ENCODE measurements around the gene SLC7A4. TPM values are rescaled to one million over a fixed set of nuclear protein-coding genes. Genes with fewer than 3 reads are reported as not detected.

Gene SLC7A4
- total and polyA plus RNA-seq, 5 donors = 0.33 to 1.9 (median 0.59) TPM

DNA sequence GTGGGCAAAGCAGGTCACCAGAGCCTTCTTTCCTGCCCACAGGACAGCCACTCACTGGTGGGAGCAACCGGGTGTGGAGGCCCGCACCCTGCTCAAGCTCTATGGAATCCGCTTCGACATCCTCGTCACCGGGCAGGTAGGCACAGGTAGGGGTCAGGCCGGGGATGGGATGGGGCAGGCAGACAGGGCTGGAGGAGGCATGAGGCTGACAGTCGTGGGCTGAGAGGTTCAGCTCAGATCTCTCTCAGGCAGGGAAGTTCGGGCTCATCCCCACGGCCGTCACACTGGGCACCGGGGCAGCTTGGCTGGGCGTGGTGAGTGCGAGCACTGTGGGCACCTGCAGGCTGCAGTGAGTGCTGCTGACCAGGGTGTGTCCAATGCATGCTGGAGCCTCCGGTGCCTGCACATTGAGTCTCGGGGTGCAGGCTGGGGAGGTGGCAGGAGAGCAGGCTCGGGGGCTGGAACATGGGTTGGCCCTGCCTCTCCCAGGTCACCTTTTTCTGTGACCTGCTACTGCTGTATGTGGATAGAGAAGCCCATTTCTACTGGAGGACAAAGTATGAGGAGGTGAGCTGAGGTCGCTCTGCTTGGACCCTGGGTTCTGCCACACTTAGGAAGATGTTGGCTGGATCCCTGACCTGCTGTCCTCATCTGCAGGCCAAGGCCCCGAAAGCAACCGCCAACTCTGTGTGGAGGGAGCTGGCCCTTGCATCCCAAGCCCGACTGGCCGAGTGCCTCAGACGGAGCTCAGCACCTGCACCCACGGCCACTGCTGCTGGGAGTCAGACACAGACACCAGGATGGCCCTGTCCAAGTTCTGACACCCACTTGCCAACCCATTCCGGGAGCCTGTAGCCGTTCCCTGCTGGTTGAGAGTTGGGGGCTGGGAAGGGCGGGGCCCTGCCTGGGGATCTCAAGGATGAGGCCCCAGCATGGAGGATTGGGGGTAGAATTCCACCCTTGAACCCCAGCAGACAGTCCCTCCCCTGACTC, 6.3 kb downstream of the SLC7A4 start:
- intact Hi-C loops (cut with DNase I) = no loop called here
- Histone ChIP-seq H3K27me3 (ENCODE audit: control insufficient read depth, insufficient read depth) (no peaks in the 10 kb centered on the region), H3K27ac (ENCODE audit: low read length) (no peak overlapping the region), H3K4me1 (ENCODE audit: control insufficient read depth, insufficient read depth, low read length) (no peaks in the 10 kb centered on the region), H3K4me3 (ENCODE audit: low read length) (no peak overlapping the region), H3K9me3 (ENCODE audit: control insufficient read depth, low read length) (no peaks in the 10 kb centered on the region)
- ATAC-seq = no peak
- DNase-seq = peak in 1 of 3 donors; percentile 44
- WGBS = 85% methylated on average over 27 of the region's 27 CpGs

DNA sequence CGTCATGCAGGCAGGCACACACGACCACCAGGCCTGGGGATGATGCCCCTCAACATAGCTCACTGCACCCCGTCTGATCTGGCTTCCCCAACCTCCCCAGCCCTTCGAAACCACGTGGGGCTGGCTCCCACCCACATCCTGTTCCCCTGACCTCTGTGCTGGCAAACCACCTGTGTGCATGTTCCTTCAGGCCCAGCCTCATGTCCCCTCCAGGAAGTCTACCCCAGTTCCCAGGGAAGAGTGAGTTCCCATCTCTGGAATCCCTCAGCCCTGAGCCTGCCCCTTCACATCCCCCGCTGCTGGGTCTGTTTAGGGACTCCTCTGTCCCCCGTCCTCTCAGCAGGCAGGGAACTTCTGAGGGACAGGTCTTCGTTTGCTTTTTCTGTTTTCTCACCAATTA, 7.1 kb downstream of the SLC7A4 start:
- H3K27ac ChIP-seq (ENCODE audit: low read length) = no peak overlapping the region
- no peaks in the 10 kb centered on the region for H3K9me3 ChIP-seq (ENCODE audit: control insufficient read depth, low read length)
- peak in 1 of 3 donors; percentile 31 for DNase-seq
- ATAC-seq = no peak
- intact Hi-C loops (cut with DNase I) = no loop called here
- no peaks in the 10 kb centered on the region for H3K4me1 ChIP-seq (ENCODE audit: control insufficient read depth, insufficient read depth, low read length)
- 71% methylated on average over 8 of the region's 8 CpGs for WGBS
- H3K4me3 ChIP-seq (ENCODE audit: low read length) = no peak overlapping the region
- no peaks in the 10 kb centered on the region for H3K27me3 ChIP-seq (ENCODE audit: control insufficient read depth, insufficient read depth)

DNA sequence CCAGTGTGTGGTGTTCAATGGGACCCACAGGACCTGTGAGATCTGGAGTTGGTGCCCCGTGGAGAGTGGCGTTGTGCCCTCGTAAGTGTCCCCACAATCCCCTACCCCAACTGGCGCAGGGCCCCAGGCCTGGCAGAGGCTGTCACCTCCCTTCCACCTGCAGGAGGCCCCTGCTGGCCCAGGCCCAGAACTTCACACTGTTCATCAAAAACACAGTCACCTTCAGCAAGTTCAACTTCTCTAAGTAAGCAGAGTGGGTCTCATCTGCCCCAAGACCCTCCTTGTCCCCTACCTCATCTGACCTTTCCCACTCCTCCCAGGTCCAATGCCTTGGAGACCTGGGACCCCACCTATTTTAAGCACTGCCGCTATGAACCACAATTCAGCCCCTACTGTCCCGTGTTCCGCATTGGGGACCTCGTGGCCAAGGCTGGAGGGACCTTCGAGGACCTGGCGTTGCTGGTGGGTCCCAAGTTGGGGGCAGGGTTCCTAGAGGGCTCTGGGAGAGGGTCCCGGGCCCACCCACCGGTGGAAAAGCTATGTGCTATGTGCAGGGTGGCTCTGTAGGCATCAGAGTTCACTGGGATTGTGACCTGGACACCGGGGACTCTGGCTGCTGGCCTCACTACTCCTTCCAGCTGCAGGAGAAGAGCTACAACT, 9.3 kb downstream of the SLC7A4 start:
- ATAC-seq (no peak), DNase-seq (peak in 1 of 3 donors; percentile 38)
- H3K4me3 ChIP-seq (ENCODE audit: low read length) = no peak overlapping the region
- WGBS = 83% methylated on average over 13 of the region's 13 CpGs
- H3K9me3 ChIP-seq (ENCODE audit: control insufficient read depth, low read length) = no peaks in the 10 kb centered on the region
- no peaks in the 10 kb centered on the region for H3K27me3 ChIP-seq (ENCODE audit: control insufficient read depth, insufficient read depth)
- no peak overlapping the region for H3K27ac ChIP-seq (ENCODE audit: low read length)
- no peaks in the 10 kb centered on the region for H3K4me1 ChIP-seq (ENCODE audit: control insufficient read depth, insufficient read depth, low read length)
- intact Hi-C loops (cut with DNase I) = no loop called here

DNA sequence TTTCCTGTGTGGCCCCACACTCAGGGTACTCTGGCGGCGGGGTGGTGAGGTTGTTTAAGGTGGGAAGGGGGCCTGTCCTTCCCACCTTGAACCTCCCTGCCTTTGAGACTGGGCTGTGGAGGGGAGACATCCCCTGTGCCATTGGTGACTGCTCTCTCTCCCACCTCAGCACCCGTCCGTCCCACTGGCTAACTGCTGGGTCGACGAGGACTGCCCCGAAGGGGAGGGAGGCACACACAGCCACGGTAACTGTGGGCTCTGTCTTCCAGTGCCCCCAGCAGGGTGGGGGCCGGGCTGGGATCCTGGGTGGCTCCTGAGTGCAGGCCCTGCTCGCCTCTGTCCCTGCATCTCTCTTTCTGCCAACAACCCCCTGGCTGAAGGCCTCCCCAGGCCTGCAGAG, 9.9 kb downstream of the SLC7A4 start:
- intact Hi-C loops (cut with DNase I) = no loop called here
- Histone ChIP-seq H3K9me3 (ENCODE audit: control insufficient read depth, low read length) (no peaks in the 10 kb centered on the region), H3K27me3 (ENCODE audit: control insufficient read depth, insufficient read depth) (no peaks in the 10 kb centered on the region), H3K27ac (ENCODE audit: low read length) (no peak overlapping the region), H3K4me1 (ENCODE audit: control insufficient read depth, insufficient read depth, low read length) (no peaks in the 10 kb centered on the region), H3K4me3 (ENCODE audit: low read length) (no peak overlapping the region)
- no peak for ATAC-seq
- DNase-seq = peak in 1 of 3 donors; percentile 12
- 66% methylated on average over 10 of the region's 10 CpGs for WGBS

DNA sequence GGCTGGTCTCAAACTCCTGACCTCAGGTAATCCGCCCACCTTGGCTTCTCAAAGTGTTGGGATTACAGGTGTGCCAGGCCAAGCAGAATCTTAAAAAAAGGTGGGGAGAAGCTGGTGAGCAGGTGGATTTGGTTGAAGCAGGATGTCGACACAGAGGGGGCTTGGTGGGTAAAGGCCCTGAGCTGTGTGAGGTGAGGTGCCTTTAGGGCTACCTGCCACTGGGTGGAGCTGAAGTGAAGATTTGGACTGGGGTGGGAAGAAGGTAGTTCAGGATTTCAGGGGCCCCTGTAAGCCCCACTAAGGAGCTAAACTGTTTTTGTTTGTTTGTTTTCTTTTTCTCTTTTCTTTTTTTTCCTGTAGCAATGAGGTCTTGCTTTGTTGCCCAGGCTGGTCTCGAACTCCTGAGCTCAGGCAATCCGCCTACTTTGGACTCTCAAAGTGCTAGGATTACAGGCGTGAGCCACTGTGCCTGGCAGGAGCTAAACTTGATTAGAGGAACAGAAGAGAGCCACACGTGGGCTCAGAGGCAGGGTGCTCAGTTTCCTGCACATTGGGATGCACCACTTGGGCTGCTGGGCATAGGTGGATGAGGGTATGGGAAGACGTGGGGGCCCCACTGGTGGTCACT, 11.4 kb downstream of the SLC7A4 start:
- Histone ChIP-seq H3K9me3 (ENCODE audit: control insufficient read depth, low read length) (no peaks in the 10 kb centered on the region), H3K4me1 (ENCODE audit: control insufficient read depth, insufficient read depth, low read length) (no peaks in the 10 kb centered on the region), H3K27me3 (ENCODE audit: control insufficient read depth, insufficient read depth) (no peaks in the 10 kb centered on the region), H3K27ac (ENCODE audit: low read length) (no peak overlapping the region), H3K4me3 (ENCODE audit: low read length) (no peak overlapping the region)
- intact Hi-C loops (cut with DNase I) = loop anchor here in 1 of 4 donors (1.0 kb wide), 1 partner anchor 8 kb away; no protein-coding TSS in a partner anchor
- no peak for ATAC-seq
- 62% methylated on average over 7 of the region's 7 CpGs for WGBS
- DNase-seq = peak in 1 of 3 donors; percentile 15

DNA sequence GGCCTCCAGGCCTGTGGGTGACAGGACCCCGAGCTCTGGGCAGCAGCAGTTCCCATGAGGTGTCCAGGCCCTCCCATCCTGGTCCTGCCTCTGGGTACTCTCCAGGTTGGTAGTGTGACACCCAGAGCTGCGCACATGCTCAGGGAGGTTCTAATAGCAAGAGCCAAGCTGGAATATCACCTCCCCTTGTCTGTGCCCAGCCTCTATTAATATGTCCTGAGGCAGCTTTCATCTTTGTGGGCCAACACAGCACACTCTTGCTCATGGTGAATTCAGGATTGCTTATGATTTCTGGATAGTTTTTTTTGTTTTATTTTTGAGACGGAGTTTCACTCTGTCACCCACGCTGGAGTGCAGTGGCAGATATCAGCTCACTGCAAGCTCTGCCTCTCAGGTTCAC, 14.0 kb downstream of the SLC7A4 start:
- DNase-seq = no peak
- Histone ChIP-seq H3K27me3 (ENCODE audit: control insufficient read depth, insufficient read depth) (no peaks in the 10 kb centered on the region), H3K9me3 (ENCODE audit: control insufficient read depth, low read length) (no peaks in the 10 kb centered on the region), H3K4me1 (ENCODE audit: control insufficient read depth, insufficient read depth, low read length) (peaks cover 10% of the 10 kb centered on the region), H3K4me3 (ENCODE audit: low read length) (no peak overlapping the region), H3K27ac (ENCODE audit: low read length) (no peak overlapping the region)
- intact Hi-C loops (cut with DNase I) = loop anchor here in 1 of 4 donors (10.0 kb wide), 1 partner anchor 134 kb away; no protein-coding TSS in a partner anchor
- no peak for ATAC-seq
- 92% methylated on average over 4 of the region's 4 CpGs for WGBS

DNA sequence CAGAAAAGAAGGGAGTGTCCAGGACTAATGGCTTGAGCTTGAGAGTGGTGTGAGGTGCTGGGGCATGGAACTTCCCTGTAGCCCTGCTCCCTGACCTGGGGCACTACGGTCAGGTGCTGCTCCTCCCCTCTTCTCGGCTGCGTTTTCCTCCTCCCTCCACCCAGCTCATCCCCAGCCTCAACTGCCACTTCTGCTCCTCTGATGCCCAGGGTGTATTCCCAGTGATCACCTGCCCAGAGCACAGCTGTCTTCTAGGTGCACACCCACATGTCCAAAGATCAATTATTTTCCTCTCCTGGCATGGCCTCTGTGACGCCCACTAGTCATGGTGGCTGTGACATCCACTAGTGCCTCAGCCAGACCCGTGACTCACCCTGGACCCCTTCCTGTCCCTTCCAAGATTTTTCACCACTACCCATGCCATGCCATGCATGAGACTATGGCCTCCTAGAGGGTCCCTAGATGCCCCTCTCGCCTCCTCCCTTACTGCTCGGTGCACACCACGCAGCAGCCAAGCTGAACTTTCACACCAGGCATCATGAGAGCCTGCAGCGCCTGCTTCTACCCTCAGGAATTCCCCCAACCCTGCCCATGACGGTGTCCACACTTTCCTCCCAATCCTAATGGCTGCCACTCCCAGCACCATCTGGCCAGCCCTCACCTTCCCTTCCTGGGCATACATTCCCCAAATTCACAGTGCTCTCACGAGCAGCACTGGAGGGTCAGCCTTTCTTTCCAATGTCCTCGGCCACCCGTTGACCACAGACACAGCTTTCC, 15.5 kb downstream of the SLC7A4 start:
- WGBS = 87% methylated on average over 13 of the region's 13 CpGs
- DNase-seq = peak in 1 of 3 donors; percentile 33
- H3K9me3 ChIP-seq (ENCODE audit: control insufficient read depth, low read length) = no peaks in the 10 kb centered on the region
- H3K27me3 ChIP-seq (ENCODE audit: control insufficient read depth, insufficient read depth) = no peaks in the 10 kb centered on the region
- no peak for ATAC-seq
- H3K4me3 ChIP-seq (ENCODE audit: low read length) = no peak overlapping the region
- no peak overlapping the region for H3K27ac ChIP-seq (ENCODE audit: low read length)
- peaks cover 10% of the 10 kb centered on the region for H3K4me1 ChIP-seq (ENCODE audit: control insufficient read depth, insufficient read depth, low read length)
- intact Hi-C loops (cut with DNase I) = loop anchor here in 1 of 4 donors (10.0 kb wide), 1 partner anchor 132 kb away; no protein-coding TSS in a partner anchor

DNA sequence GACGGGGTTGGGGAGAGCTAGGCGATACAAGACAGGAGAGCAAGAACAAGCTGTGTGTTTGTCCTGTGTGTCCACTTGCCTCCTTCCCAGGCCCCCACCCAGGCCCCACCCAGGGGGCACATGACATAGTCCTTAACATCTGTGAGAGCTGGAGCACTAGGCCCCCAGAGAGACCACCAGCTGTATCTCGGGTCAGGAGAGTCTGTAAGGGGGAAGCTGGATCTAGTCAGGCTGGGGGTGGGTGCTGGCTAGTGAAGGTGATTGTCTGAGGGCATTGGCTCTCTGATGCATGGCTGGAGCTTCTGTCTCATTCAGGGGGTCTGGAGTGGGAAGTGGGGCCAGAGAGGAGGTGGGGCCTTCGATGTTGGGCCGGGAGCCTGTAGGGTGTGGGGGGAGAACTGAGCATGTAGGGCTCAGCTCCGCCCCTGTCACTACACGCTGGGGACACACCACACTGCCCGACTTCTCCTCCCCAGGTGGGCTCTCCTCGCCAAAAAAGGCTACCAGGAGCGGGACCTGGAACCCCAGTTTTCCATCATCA, 16.8 kb downstream of the SLC7A4 start:
- DNase-seq (peak in 2 of 3 donors; percentile 50 to 66), ATAC-seq (no peak)
- intact Hi-C loops (cut with DNase I) = loop anchor here in 1 of 4 donors (10.0 kb wide), 1 partner anchor 131 kb away; no protein-coding TSS in a partner anchor
- H3K27me3 ChIP-seq (ENCODE audit: control insufficient read depth, insufficient read depth) = no peaks in the 10 kb centered on the region
- H3K9me3 ChIP-seq (ENCODE audit: control insufficient read depth, low read length) = no peaks in the 10 kb centered on the region
- H3K4me1 ChIP-seq (ENCODE audit: control insufficient read depth, insufficient read depth, low read length) = peaks cover 10% of the 10 kb centered on the region
- WGBS = 57% methylated on average over 10 of the region's 10 CpGs
- peak overlapping the region; percentile 6 for H3K27ac ChIP-seq (ENCODE audit: low read length)
- H3K4me3 ChIP-seq (ENCODE audit: low read length) = no peak overlapping the region

DNA sequence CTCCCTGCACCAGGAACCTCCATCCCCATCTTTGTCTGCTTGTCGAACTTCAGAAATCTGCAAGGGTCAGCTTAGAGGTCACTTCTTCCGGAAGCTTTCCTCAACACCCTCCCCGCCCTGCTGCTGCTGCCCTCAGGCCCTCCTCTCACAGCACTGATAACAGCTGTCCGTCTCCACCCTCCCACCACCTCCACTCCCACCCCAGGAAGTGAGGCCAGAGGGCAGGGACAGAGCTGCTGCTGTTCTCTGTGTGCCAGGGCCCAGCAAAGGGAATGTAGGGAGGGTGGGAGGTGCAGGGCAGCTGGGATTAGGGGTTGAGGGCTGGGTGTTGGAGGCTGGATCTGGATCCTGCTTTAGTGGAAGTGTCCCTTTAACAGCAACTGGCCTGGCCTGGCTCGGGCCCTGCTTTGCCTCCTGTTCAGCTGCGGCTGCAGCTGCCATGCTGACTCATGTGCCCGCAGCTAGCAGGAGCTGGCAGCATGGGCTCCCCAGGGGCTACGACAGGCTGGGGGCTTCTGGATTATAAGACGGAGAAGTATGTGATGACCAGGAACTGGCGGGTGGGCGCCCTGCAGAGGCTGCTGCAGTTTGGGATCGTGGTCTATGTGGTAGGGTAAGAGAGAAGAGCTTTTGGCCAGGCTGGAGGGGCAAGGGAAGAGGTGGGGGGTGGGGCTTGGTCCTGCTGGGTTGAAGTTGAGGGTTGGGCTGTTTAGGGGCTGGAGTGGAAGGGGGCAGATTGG, 17.5 kb downstream of the SLC7A4 start, which contains the start of gene P2RX6:
Gene P2RX6, plus strand, starts transcription at position 440 of the 740 bp plus-strand sequence. Its CDS starts 10 bp downstream, at position 450.
- Histone ChIP-seq H3K27me3 (ENCODE audit: control insufficient read depth, insufficient read depth) (no peaks in the 10 kb centered on the region), H3K4me1 (ENCODE audit: control insufficient read depth, insufficient read depth, low read length) (peaks cover 10% of the 10 kb centered on the region), H3K9me3 (ENCODE audit: control insufficient read depth, low read length) (no peaks in the 10 kb centered on the region), H3K4me3 (ENCODE audit: low read length) (peak within 1 kb of the TSS; percentile 19), H3K27ac (ENCODE audit: low read length) (peak within 1 kb of the TSS; percentile 22)
- DNase-seq = peak; percentile 76 to 91 (median 89)
- WGBS = 19% methylated on average over 12 of the region's 12 CpGs
- ATAC-seq = peak; percentile 81 to 83
- intact Hi-C loops (cut with DNase I) = loop anchor here in 1 of 4 donors (10.0 kb wide), 1 partner anchor 130 kb away; no protein-coding TSS in a partner anchor

Measured in right cardiac atrium (tissue), 5 donors.